Stimulated activated naive B cell treated with anti-CD40 and anti-IgM and Interleukin-4, amounts not matched to agents 10 μg/mL and 1 μg/mL and 100 μg/mL, for 72 hours (primary cell): ENCODE measurements around the gene RABAC1.

Source experiments
- ATAC-seq, 2 donors: fragments of 150-1000 bp; cut with Tn5 transposase; replicated peaks; 2 replicates each; pipeline ENCODE4 v1.10.0; 2021; ENCODE audit warnings: moderate library complexity in 1 of 2
- DNase-seq: peaks from one replicate; pipeline ENCODE4 v3.0.0; 2021
- H3K27ac Mint-ChIP-seq: one replicate; pipeline ENCODE4 v1.8.0; 2022; ENCODE audit warnings: mild to moderate bottlenecking, mixed read lengths
- H3K27me3 Mint-ChIP-seq, 2 donors: one replicate each; pipeline ENCODE4 v1.8.0; 2022; ENCODE audit warnings: mixed read lengths in 2 of 2
- H3K36me3 Mint-ChIP-seq, 2 donors: one replicate each; pipeline ENCODE4 v1.8.0; 2022; ENCODE audit warnings: mixed read lengths in 2 of 2, mild to moderate bottlenecking in 1 of 2
- H3K4me1 Mint-ChIP-seq, 2 donors: one replicate each; pipeline ENCODE4 v1.8.0; 2022; ENCODE audit warnings: mixed read lengths in 2 of 2, mild to moderate bottlenecking in 1 of 2
- H3K4me3 Mint-ChIP-seq, 2 donors: one replicate each; pipeline ENCODE4 v1.8.0; 2022; ENCODE audit warnings: mild to moderate bottlenecking in 2 of 2, mixed read lengths in 2 of 2, moderate library complexity in 1 of 2
- H3K9me3 Mint-ChIP-seq, 2 donors: one replicate each; pipeline ENCODE4 v1.8.0; 2022; ENCODE audit warnings: mixed read lengths in 2 of 2, mild to moderate bottlenecking in 1 of 2

Gene RABAC1

DNA sequence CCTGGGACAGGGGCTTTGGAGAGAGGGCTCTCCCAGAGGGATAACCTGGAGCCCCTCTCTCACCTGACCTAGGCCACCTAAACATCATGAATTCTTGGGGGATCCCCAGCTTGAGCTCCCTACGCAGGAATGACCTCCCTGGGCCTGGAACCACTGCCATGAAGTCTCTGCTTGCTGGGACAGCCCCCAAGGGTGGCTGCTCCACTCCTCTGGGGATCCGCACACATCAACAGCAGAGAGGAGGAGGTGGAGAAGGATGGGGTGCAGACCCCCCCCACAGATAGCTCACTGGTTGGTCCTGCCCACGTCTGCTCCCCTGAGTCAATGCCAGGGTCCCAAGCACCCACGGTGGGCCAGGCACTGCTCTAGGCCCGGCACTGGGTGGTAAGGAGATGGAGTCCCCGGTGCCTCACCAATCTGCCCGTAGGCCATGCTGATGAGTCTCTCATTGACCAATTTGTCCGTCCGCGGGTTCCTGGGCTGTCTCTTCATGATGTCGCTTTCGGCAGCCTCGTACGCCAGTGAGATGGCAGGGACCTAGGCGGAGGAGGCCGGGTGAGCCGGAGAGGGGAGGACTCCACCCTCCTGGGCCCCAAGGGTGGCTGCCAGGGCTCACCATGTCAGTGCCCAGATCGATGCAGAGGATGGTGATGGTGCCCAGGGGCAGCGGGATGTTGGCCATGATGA is 10.8 kb upstream of the RABAC1 start:
- H3K27me3 Mint-ChIP-seq = peaks cover 0 to 4% of the 10 kb centered on the region in 2 donors
- H3K9me3 Mint-ChIP-seq = no peaks in the 10 kb centered on the region
- ATAC-seq (no peak), DNase-seq (no peak)
- H3K4me1 Mint-ChIP-seq = no peaks in the 10 kb centered on the region
- no peak overlapping the region for H3K4me3 Mint-ChIP-seq
- no peaks in the 10 kb centered on the region for H3K36me3 Mint-ChIP-seq
- no peak overlapping the region for H3K27ac Mint-ChIP-seq

DNA sequence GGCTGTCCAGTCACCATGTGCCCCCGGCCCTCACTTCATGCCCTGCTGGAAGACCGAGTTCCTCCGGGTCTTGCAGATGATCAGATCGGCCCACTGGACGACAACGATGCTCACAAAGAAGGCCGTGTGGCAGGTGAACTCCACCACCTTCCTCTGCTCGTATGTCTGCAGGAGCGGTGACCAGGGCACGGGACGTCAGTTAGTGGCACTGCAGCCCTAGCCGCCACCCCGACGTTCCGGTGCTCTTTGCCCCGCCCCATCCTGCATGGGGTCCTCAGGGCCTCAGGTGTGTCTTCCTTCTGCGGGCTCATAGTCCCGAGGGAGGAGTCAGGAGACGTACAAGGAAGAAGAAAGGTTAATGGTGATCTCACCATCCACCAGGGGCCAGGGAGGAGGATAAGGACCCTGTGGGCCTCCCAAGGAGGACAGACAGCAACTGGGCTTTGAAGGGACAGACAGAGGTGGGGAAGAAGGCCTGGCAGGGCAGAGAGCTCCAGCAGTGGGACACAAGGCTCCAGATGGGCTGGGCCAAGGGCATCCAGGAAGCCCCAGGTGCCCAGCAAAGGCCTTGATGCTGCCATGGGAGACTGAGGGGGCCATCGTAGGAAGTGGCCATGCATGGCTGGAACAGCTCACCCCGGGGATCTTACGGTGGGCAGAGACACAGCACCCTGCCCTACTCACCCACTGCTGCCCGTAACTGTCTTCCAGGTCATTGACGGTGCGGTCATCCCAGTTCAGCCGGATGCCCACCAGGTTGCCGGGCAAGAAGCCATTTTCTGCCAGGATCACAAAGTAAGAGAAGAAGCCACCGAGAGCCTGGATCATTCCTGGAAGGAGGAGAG is 9.9 kb upstream of the RABAC1 start:
- ATAC-seq = no peak
- no peak overlapping the region for H3K4me3 Mint-ChIP-seq
- no peak for DNase-seq
- H3K9me3 Mint-ChIP-seq = no peaks in the 10 kb centered on the region
- H3K4me1 Mint-ChIP-seq = no peaks in the 10 kb centered on the region
- peaks cover 0 to 4% of the 10 kb centered on the region in 2 donors for H3K27me3 Mint-ChIP-seq
- no peak overlapping the region for H3K27ac Mint-ChIP-seq
- H3K36me3 Mint-ChIP-seq = no peaks in the 10 kb centered on the region

DNA sequence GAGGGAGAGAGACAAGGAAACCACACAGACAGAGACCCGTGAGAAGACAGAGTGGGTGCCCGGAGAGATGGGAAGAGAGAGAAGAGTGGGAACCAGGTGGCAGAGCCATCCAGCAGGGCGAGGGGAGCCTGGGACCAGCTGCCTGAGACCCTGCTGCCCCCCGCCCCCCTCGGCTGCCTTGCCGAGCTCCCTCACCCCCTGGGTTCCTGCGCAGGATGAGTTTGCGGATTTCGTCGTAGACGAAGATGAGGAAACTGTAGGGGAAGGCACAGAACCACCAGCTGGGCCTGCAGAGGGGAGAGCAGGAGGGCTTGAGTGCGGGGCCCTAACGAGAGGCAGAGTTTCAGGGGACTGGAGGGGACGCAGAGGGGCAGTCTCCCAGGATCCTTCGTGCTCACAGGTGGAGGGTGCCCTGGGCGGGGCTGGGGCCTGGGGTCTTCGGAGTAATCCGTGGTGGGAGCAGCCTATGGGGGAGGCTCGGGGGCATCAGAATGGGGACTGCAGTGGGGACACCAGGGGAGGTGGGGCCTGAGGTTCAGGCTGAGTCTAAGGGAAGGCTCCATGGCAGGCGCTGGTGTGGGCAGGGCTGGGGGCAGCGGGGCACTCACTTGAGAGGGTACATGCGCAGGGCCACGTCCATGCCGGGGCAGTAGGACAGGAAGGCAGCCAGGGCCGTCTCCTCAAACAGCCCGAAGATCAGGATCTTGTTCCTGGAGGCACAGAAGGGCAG is 8.1 kb upstream of the RABAC1 start:
- Mint-ChIP-seq H3K27me3 (peaks cover 0 to 4% of the 10 kb centered on the region in 2 donors), H3K27ac (no peak overlapping the region), H3K9me3 (no peaks in the 10 kb centered on the region), H3K36me3 (no peaks in the 10 kb centered on the region), H3K4me3 (no peak overlapping the region), H3K4me1 (no peaks in the 10 kb centered on the region)
- ATAC-seq (no peak), DNase-seq (no peak)

DNA sequence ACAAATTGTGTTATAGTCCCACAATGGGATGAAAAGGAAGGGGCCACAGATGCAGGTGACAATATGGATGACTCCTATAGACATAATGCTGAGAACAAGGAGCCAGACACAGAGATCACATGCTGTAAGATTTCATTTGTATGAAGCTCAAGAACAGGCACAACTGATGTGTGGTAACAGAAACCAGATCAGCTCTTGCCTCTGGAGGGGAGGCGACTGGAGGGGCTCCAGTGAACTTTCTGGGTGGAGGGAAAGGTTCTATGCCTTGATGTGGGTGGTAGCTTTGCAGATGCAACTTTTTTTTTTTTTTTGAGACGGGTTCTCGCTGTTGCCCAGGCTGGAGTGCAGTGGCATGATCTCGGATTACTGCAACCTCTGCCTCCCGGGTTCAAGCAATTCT is 6.0 kb upstream of the RABAC1 start:
- no peak overlapping the region for H3K4me3 Mint-ChIP-seq
- ATAC-seq = no peak
- DNase-seq = no peak
- H3K36me3 Mint-ChIP-seq = no peaks in the 10 kb centered on the region
- no peaks in the 10 kb centered on the region for H3K9me3 Mint-ChIP-seq
- H3K27ac Mint-ChIP-seq = no peak overlapping the region
- no peaks in the 10 kb centered on the region for H3K4me1 Mint-ChIP-seq
- H3K27me3 Mint-ChIP-seq = peaks cover 0 to 4% of the 10 kb centered on the region in 2 donors

DNA sequence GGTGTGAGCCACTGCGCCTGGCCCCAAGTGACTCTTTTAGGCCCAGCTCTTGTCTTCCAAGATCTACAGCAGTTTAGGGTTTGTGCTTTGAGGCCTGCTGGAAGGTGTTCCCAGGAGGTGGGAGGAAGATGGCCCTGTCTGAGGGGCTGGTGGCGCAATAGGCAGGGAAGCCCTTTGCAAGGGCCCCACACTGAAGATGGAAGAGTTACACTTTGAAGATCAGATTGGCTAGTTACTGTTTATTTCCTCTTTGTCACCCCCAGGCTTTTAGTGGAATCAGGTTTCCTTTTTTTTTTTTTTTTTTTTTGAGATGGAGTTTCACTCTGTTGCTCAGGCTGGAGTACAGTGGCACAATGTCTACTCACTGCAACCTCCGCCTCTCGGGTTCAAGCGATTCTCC is 1.9 kb upstream of the RABAC1 start:
- H3K9me3 Mint-ChIP-seq = no peaks in the 10 kb centered on the region
- H3K27me3 Mint-ChIP-seq = no peaks in the 10 kb centered on the region
- ATAC-seq (no peak), DNase-seq (no peak)
- H3K4me3 Mint-ChIP-seq = no peak overlapping the region
- peaks cover 0 to 9% of the 10 kb centered on the region in 2 donors for H3K36me3 Mint-ChIP-seq
- H3K27ac Mint-ChIP-seq = no peak overlapping the region
- peaks cover 17 to 24% of the 10 kb centered on the region in 2 donors for H3K4me1 Mint-ChIP-seq

DNA sequence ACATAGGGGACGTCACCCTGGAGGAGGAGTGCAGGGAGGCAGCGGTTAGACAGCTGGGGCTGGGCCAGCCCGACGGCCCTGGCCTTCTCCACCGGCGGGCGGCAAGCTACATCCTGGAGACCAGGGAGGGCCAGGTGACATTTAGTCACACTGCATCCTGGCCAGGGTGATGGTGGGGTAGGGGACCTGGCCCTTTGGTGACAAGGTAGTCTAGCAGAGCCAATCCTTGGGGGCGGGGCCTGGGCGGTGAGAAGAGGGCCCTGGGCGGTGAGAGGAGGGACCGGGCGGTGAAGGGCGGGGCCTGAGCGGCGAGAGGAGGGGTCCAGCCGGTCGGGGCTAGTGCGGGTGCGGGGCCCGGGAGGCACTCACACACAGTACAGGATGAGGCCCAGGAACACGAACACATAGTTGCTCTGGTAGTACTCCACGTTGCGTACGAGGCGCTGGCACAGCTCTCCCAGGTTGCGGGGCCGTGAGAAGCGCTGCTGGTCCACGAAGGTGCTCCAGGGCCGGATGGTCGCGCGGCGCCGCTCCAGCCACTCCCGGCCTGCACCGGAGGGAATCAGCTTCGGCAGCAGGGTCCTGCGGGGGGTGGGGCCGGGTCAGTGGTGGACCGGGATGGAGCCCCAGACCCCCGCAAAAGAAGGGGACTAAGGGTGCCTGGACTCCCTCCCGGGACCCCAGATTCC is 610 bp downstream of the RABAC1 start:
- Mint-ChIP-seq H3K36me3 (peaks cover 0 to 9% of the 10 kb centered on the region in 2 donors), H3K27ac (peak overlapping the region; percentile 66), H3K9me3 (no peaks in the 10 kb centered on the region), H3K4me3 (peak overlapping the region; percentile 90 to 94), H3K4me1 (peaks cover 17 to 24% of the 10 kb centered on the region in 2 donors), H3K27me3 (no peaks in the 10 kb centered on the region)
- DNase-seq = peak; percentile 68
- ATAC-seq = peak; percentile 73

DNA sequence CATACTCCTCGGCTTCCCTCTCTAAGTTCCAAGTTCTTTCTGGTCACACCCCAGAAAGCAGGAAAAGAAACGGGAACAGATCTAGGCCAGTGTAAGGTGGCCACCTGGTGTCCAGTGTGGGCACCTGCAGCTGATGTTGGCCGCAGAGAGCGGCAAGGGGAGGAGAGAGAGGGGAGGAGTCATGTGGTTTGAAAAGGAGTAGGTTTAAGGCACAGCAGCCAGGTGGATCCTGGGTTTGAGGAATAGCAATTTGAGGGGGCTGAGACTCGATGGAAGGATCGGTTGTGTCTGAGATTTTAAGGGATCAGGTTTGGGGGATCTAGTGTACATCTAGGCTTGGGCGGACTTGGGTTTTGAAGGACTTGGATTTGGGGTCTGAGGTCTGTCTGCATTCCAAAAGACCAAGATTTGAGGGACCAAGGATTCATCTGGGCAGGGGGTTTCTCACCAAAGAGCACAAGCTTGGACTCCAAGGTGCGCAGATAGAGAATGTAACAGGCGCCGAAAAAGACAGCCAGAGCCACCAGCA is 1.2 kb downstream of the RABAC1 start:
- ATAC-seq = peak; percentile 54 to 58
- H3K36me3 Mint-ChIP-seq = peaks cover 0 to 9% of the 10 kb centered on the region in 2 donors
- H3K4me1 Mint-ChIP-seq = peaks cover 17 to 24% of the 10 kb centered on the region in 2 donors
- DNase-seq = peak; percentile 51
- H3K4me3 Mint-ChIP-seq = peak overlapping the region; percentile 90 to 94
- H3K27ac Mint-ChIP-seq = peak overlapping the region; percentile 66
- H3K9me3 Mint-ChIP-seq = no peaks in the 10 kb centered on the region
- H3K27me3 Mint-ChIP-seq = no peaks in the 10 kb centered on the region

DNA sequence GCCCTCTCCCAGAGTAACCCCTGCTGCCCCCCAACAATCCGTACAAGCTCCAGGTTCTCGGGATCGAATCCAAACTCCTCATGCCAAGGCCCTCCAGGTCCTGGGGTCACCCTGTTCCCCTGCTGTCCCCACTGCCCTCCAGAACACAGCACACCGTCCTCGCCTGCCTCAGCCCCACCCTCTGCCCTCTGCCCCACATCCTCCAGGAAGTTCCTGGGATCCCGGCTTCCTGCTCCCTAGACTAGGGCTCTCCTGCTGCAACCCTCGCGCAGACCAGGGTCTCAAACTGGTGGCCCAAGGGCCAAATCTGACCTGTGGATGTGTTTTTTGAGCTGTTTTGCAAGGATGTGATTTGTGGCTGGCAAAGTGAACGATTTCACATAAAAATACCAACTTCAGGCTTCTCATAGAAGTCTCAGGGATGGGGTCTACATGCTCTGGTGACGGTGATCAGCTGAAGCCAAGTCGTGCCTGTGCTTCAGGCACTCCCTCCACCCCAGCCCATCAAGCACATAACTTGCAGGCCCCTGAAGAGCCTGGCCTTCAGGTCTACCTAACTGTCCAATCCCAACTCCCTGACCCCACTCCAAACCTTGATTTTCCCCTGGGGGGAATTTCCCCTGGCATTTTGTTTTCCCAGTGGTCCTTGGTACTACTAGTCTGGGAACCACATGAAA is 1.8 kb downstream of the RABAC1 start:
- no peaks in the 10 kb centered on the region for H3K27me3 Mint-ChIP-seq
- DNase-seq (no peak), ATAC-seq (no peak)
- H3K4me1 Mint-ChIP-seq = peaks cover 17 to 24% of the 10 kb centered on the region in 2 donors
- H3K9me3 Mint-ChIP-seq = no peaks in the 10 kb centered on the region
- peak overlapping the region; percentile 66 for H3K27ac Mint-ChIP-seq
- H3K4me3 Mint-ChIP-seq = peak overlapping the region; percentile 90 to 94
- peaks cover 0 to 9% of the 10 kb centered on the region in 2 donors for H3K36me3 Mint-ChIP-seq

DNA sequence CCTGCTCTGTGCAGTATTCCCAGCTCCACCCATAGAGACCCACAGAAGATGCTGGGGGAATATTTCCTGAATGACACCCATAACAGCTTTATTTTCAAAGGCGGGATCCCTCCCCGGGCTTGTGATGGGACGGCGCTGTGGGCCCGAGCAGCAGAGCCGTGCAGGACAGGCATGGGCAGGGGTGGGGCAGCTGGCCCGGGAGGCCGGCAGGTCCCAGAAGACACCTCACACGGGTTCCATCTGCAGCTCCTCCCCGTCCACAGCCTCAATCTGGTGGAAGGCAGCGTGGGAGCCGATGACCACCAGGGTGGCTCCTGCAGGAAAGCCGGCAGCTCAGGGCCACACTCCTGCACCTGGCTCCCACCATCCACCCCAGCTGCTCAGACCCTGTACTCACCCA is 2.5 kb downstream of the RABAC1 start:
- ATAC-seq = no peak

DNA sequence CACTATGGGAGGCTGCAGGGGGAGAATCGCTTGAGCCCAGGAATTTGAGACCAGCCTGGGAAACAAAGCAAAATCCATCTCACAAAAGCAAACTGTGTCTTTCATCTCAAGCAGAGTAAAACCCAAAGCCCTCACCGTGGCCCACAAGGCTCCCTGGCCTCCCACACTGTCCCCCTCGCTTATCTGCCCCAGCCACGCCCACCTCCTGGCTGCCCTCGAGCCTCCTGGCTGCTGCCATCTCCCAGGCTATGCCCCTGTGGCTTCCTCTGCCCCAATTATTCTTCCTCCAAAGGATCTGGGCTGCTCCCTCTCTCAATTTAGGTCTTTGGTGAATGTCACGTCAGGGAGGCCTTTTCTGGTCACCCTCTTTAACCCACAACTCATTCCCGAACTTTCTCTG is 3.6 kb downstream of the RABAC1 start:
- ATAC-seq = no peak
- H3K4me1 Mint-ChIP-seq = peaks cover 27 to 37% of the 10 kb centered on the region in 2 donors
- H3K27ac Mint-ChIP-seq = no peak overlapping the region
- no peaks in the 10 kb centered on the region for H3K27me3 Mint-ChIP-seq
- H3K4me3 Mint-ChIP-seq = no peak overlapping the region
- peaks cover 0 to 9% of the 10 kb centered on the region in 2 donors for H3K36me3 Mint-ChIP-seq
- no peak for DNase-seq
- no peaks in the 10 kb centered on the region for H3K9me3 Mint-ChIP-seq

More for the DNA sequence above, 2.5 kb downstream of the RABAC1 start:
- Mint-ChIP-seq H3K27ac (no peak overlapping the region), H3K9me3 (no peaks in the 10 kb centered on the region), H3K4me3 (no peak overlapping the region), H3K27me3 (no peaks in the 10 kb centered on the region), H3K4me1 (peaks cover 20 to 27% of the 10 kb centered on the region in 2 donors), H3K36me3 (peaks cover 0 to 9% of the 10 kb centered on the region in 2 donors)
- DNase-seq = no peak

DNA sequence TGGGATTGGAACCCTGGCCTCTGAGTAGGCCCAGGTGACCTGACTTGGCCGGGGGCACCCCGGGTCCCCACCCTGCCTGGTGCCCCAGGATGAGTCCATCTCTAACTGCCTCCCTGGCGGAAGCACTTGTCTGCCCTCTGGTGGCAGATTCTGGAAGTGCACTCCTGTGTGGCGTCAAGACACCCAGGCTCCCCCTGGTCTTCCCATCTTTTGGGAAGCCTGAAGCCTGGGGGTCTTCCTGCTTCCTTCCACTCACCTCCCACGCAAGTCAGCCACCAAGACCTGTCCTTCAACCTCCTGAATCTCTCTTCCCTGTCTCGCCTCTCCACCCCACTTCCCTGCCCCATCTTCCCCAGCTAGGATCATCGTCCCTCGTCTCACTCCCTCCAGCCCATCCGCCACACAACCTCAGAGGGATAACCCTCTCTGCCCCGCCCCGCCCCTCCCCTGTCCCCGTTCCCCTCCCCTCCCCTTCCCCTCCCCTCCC is 7.4 kb downstream of the RABAC1 start:
- ATAC-seq (peak; percentile 94 to 95), DNase-seq (peak; percentile 76)
- no peaks in the 10 kb centered on the region for H3K27me3 Mint-ChIP-seq
- H3K4me3 Mint-ChIP-seq = peak overlapping the region; percentile 69 to 70
- H3K36me3 Mint-ChIP-seq = peaks cover 4 to 9% of the 10 kb centered on the region in 2 donors
- H3K4me1 Mint-ChIP-seq = peaks cover 30 to 43% of the 10 kb centered on the region in 2 donors
- H3K9me3 Mint-ChIP-seq = peaks cover 0 to 3% of the 10 kb centered on the region in 2 donors
- H3K27ac Mint-ChIP-seq = peak overlapping the region; percentile 93

DNA sequence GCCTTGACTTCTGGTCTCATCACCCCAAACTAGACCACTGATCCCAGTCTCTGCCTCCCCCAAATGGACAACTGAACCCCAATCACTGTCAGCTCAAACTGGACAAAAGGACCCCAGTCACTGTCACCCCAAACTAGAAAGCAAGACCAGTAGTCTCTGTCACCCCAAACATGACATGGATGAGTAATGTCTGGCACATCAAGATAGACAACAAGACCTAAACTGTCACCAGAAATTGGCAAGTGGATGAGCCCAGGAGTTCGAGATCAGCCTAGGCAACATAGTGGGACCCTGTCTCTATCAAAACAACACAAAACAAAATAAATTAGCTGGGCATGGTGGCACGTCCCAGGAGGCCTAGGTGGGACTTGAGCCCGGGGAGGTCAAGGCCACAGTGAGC is 12.0 kb downstream of the RABAC1 start:
- ATAC-seq (no peak), DNase-seq (no peak)
- Mint-ChIP-seq H3K36me3 (peaks cover 4 to 10% of the 10 kb centered on the region in 2 donors), H3K4me3 (no peak overlapping the region), H3K4me1 (peaks cover 58 to 81% of the 10 kb centered on the region in 2 donors), H3K27ac (peak overlapping the region; percentile 92), H3K27me3 (no peaks in the 10 kb centered on the region), H3K9me3 (peaks cover 0 to 3% of the 10 kb centered on the region in 2 donors)

DNA sequence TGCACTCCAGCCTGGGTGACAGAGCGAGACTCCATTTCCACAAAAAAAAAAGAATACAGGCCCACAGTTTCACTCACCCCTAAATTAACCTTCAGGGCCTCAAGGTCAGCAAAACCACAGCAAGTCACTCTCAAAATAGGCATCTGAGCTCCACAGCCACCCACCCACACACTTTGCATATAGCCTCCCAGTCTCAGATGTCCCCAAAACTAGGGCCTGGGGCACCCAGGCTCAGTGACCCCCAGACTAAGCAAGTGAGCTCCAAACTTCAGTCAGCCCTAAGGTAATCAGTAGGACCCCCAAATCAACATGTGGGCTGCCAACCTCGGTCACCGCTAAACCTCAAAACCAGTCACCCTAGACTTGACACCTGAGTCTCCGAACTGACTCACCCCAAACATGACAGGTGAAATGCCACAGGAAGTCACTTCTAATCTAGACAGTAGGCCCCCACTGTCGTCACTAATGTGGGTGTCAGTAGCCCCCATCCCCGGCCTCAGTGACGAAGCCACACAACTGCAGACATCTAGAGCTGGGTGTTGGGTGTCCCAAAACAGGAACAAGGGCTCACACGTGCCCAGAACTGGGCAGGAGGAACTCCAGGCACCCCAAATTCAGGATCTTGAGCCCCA is 13.9 kb downstream of the RABAC1 start:
- ATAC-seq (peak; percentile 89 to 90), DNase-seq (peak; percentile 92)
- peak overlapping the region; percentile 72 for H3K4me3 Mint-ChIP-seq

More for the DNA sequence above, 13.9 kb downstream of the RABAC1 start:
- Mint-ChIP-seq H3K9me3 (peaks cover 0 to 3% of the 10 kb centered on the region in 2 donors), H3K27ac (peak overlapping the region; percentile 99), H3K36me3 (peaks cover 4 to 18% of the 10 kb centered on the region in 2 donors), H3K27me3 (no peaks in the 10 kb centered on the region), H3K4me1 (peaks cover 58 to 76% of the 10 kb centered on the region in 2 donors)
